ENCODE data around the gene SNORC.
"Not testable (repeated sequence)": the region's sequence is repeated elsewhere in the genome, so short reads cannot be mapped to it uniquely, and the experiment has no call there.

SNORC gene

DNA sequence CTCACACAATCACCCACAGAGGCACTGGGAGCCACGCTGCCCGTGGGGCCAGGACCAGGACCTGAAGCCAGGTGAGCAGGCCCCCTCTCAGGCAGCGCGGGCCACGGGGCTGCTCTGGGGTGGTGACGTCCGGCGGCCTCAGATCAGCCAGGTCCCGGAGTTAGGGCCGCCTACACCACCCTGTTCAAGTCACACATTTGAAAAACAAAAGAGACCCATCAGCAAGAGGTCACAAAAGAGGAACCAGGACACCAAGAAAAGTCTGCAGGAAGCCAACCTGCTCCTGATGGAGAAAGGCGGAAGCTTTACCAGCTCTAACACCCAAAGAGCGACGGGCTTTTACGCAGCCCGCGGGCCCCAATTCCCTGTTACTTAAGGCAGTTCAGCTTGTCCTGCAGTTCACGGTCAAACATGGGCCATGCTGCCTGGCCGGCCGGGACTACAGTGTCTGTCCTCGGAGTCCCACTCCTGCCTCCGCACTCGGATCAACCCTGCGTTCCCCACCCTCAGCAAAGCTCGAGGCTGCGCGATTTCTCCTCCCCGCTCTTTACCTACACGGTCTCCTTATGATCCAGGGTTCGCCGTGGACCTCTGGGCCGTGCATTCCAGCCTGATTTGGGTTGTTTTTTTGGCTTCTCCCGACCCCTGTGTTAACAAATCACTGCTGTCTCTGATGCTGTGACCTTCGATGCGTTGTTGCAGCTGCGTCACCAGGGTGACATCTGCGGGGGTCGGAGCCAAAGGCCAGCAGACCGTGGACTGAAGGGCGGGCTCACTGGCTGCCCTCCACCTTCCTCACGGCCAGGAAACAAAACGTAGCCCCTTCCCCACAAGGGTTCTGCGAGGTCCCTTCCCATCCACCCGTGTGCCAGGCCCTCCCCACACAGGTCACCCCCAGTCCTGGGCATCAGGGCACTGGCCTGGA is 31.0 kb downstream of the SNORC start:
- H3K9ac ChIP-seq: no peak overlapping the region
- H3K79me2 ChIP-seq (ENCODE audit: insufficient read depth, low read depth): no peaks in the 10 kb centered on the region
- H3K27ac ChIP-seq: no peak overlapping the region
- TF ChIP-seq, protein P1, sequence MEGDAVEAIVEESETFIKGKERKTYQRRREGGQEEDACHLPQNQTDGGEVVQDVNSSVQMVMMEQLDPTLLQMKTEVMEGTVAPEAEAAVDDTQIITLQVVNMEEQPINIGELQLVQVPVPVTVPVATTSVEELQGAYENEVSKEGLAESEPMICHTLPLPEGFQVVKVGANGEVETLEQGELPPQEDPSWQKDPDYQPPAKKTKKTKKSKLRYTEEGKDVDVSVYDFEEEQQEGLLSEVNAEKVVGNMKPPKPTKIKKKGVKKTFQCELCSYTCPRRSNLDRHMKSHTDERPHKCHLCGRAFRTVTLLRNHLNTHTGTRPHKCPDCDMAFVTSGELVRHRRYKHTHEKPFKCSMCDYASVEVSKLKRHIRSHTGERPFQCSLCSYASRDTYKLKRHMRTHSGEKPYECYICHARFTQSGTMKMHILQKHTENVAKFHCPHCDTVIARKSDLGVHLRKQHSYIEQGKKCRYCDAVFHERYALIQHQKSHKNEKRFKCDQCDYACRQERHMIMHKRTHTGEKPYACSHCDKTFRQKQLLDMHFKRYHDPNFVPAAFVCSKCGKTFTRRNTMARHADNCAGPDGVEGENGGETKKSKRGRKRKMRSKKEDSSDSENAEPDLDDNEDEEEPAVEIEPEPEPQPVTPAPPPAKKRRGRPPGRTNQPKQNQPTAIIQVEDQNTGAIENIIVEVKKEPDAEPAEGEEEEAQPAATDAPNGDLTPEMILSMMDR (conservative IDR thresholded peaks at IDR 0.05; ENCODE audit: low read depth, low read length): no peak
- no peak overlapping the region for H2AFZ ChIP-seq (ENCODE audit: low read depth)
- H3K4me1 ChIP-seq (ENCODE audit: low read depth, poor library complexity, severe bottlenecking): no peaks in the 10 kb centered on the region
- H3K36me3 ChIP-seq (ENCODE audit: insufficient read depth): no peaks in the 10 kb centered on the region
- no peaks in the 10 kb centered on the region for H4K20me1 ChIP-seq (ENCODE audit: insufficient read depth)
- no peaks in the 10 kb centered on the region for H3K27me3 ChIP-seq (ENCODE audit: insufficient read depth, low read depth)
- no peak overlapping the region for H3K4me2 ChIP-seq
- no peak overlapping the region for H3K4me3 ChIP-seq (IDR thresholded peaks at IDR 0.05; ENCODE audit: insufficient read depth, low read depth, low read length)

GRCh38 chr2:232901736-232902578 is 31.9 kb downstream of the SNORC start:
- no peaks in the 10 kb centered on the region for H3K4me1 ChIP-seq (ENCODE audit: low read depth, poor library complexity, severe bottlenecking)
- H2AFZ ChIP-seq (ENCODE audit: low read depth): no peak overlapping the region
- H3K4me2 ChIP-seq: no peak overlapping the region
- no peak overlapping the region for H3K27ac ChIP-seq
- no peaks in the 10 kb centered on the region for H3K79me2 ChIP-seq (ENCODE audit: insufficient read depth, low read depth)
- H3K9ac ChIP-seq: no peak overlapping the region
- no peaks in the 10 kb centered on the region for H3K27me3 ChIP-seq (ENCODE audit: insufficient read depth, low read depth)
- H3K4me3 ChIP-seq (IDR thresholded peaks at IDR 0.05; ENCODE audit: insufficient read depth, low read depth, low read length): no peak overlapping the region
- H4K20me1 ChIP-seq (ENCODE audit: insufficient read depth): no peaks in the 10 kb centered on the region
- TF ChIP-seq, protein P1 (conservative IDR thresholded peaks at IDR 0.05; ENCODE audit: low read depth, low read length): no peak
- H3K36me3 ChIP-seq (ENCODE audit: insufficient read depth): no peaks in the 10 kb centered on the region

DNA sequence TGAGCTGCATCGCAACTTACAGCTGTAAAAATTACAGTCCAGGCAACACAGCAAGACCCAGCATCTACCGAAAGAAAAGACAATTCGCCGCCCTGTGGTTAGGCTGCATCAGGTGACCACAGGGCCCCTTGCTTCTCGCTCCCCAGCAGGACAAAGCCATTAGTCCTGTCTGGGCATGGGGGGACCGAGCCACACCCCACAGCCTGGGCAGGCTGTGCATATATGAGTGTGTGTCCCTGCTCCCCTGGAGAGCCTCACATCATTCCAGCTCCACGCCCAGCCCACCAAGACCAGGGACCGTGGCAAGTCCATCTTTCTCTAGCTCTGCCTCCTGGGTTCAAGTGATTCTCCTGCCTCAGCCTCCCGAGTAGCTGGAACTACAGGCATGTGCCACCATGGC is 33.9 kb downstream of the SNORC start:
- no peak overlapping the region for H3K4me2 ChIP-seq
- H3K27ac ChIP-seq: no peak overlapping the region
- no peak overlapping the region for H3K4me3 ChIP-seq (IDR thresholded peaks at IDR 0.05; ENCODE audit: insufficient read depth, low read depth, low read length)
- no peaks in the 10 kb centered on the region for H3K79me2 ChIP-seq (ENCODE audit: insufficient read depth, low read depth)
- no peaks in the 10 kb centered on the region for H4K20me1 ChIP-seq (ENCODE audit: insufficient read depth)
- no peak overlapping the region for H3K9ac ChIP-seq
- no peaks in the 10 kb centered on the region for H3K36me3 ChIP-seq (ENCODE audit: insufficient read depth)
- no peak overlapping the region for H2AFZ ChIP-seq (ENCODE audit: low read depth)
- H3K4me1 ChIP-seq (ENCODE audit: low read depth, poor library complexity, severe bottlenecking): no peaks in the 10 kb centered on the region
- no peaks in the 10 kb centered on the region for H3K27me3 ChIP-seq (ENCODE audit: insufficient read depth, low read depth)
- TF ChIP-seq, protein P1 (conservative IDR thresholded peaks at IDR 0.05; ENCODE audit: low read depth, low read length): no peak

DNA sequence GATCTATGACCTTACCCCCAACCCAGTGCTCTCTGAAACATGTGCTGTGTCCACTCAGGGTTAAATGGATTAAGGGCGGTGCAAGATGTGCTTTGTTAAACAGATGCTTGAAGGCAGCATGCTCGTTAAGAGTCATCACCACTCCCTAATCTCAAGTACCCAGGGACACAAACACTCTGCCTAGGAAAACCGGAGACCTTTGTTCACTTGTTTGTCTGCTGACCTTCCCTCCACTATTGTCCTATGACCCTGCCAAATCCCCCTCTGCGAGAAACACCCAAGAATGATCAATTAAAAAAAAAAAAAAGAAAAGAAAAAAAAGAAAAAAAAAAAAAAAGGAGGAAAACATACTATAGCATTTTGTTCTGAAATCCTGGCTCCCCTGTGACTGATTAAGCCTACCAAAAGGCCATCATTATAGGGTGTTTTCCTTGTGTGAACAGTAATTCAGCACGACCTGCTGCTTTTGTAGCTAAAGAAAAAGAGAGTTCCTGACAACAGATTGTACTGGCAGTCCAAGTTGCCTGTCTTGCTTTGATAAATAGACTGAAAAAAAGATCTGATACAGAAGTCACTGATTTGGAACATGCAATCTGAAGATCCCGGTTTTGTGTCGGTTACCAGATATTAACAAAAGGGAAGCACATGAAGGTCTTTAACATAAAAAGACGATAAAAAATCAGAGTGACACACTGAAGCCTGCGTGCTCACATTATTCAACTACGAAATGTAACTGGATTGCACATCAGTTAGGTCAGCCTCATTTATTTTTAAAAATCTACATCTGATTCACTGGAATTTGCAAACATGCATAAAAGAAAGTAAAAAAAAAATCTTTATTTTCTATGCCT is 37.0 kb downstream of the SNORC start:
- not testable (repeated sequence) for H2AFZ ChIP-seq (ENCODE audit: low read depth); H3K27me3 ChIP-seq (ENCODE audit: insufficient read depth, low read depth); H4K20me1 ChIP-seq (ENCODE audit: insufficient read depth); H3K4me3 ChIP-seq (IDR thresholded peaks at IDR 0.05; ENCODE audit: insufficient read depth, low read depth, low read length); H3K4me2 ChIP-seq; H3K27ac ChIP-seq; H3K4me1 ChIP-seq (ENCODE audit: low read depth, poor library complexity, severe bottlenecking); H3K9ac ChIP-seq; H3K36me3 ChIP-seq (ENCODE audit: insufficient read depth); H3K79me2 ChIP-seq (ENCODE audit: insufficient read depth, low read depth)

GRCh38 chr2:232907718-232908085 is 37.6 kb downstream of the SNORC start:
- H3K4me1 ChIP-seq (ENCODE audit: low read depth, poor library complexity, severe bottlenecking); H3K79me2 ChIP-seq (ENCODE audit: insufficient read depth, low read depth); H4K20me1 ChIP-seq (ENCODE audit: insufficient read depth); H3K36me3 ChIP-seq (ENCODE audit: insufficient read depth); H3K27ac ChIP-seq; H2AFZ ChIP-seq (ENCODE audit: low read depth); H3K4me3 ChIP-seq (IDR thresholded peaks at IDR 0.05; ENCODE audit: insufficient read depth, low read depth, low read length); H3K4me2 ChIP-seq; H3K9ac ChIP-seq; H3K27me3 ChIP-seq (ENCODE audit: insufficient read depth, low read depth): not testable (repeated sequence)
